Stimulated activated CD8-positive, alpha-beta memory T cell treated with anti-CD3 and anti-CD28 coated beads, Interleukin-4, amount 100 ng/mL, for 48 hours (primary cell): ENCODE data around the gene IRF2BPL.
A peak's percentile ranks its signal among the peaks of the same experiment; 100 is the strongest.
"Not testable (repeated sequence)": the region's sequence is repeated elsewhere in the genome, so short reads cannot be mapped to it uniquely, and the experiment has no call there.

Source experiments
- DNase-seq: peaks from one replicate; pipeline ENCODE4 v3.0.0-alpha.2; 2020

Gene IRF2BPL

DNA sequence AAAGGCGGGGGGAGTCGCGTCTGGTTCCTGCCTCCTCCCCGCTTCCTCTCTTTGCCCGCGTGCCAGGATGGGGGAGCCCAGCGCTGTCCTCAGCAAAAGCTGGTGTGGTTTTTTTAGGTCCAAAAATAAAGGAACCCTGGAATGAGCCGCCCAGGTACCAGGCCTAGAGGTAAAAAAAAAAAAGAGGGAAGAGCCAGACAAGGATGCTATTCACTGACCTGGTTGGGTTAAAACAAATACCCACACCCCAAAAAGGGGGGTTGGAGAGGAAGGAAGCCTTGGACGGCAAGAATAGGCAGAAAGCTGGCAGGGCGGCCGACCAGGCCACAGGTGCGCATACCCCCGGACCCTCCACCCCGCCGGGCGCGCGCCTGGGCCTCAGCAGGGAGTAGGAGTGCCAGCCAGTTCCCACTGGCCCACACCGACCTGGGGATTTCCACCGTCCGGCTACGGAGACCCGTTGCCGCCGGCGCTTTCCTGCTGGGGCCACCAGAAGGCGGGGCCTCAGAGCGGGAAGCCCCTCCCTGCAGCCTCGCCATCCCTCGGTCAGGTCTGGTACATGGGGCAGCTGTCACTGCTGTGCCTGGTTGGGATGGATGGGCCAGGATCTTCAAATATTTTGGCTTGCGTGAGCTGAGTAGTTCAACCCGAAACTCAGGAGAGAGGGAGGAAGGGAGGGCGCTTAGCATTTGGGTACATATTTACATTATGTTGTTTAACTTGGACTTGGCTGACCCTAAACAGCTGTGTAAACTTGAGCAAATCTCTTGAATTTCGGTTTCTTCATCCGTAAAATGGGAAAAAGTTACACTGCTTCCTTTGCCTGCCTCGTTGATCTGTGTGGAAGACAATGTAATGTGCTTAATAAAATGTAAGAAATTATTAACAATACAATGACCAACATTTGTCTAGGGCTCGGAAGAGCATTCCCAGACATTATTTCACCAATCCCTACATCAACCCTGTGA is 5.4 kb upstream of the IRF2BPL start:
- peak; percentile 92 for DNase-seq

DNA sequence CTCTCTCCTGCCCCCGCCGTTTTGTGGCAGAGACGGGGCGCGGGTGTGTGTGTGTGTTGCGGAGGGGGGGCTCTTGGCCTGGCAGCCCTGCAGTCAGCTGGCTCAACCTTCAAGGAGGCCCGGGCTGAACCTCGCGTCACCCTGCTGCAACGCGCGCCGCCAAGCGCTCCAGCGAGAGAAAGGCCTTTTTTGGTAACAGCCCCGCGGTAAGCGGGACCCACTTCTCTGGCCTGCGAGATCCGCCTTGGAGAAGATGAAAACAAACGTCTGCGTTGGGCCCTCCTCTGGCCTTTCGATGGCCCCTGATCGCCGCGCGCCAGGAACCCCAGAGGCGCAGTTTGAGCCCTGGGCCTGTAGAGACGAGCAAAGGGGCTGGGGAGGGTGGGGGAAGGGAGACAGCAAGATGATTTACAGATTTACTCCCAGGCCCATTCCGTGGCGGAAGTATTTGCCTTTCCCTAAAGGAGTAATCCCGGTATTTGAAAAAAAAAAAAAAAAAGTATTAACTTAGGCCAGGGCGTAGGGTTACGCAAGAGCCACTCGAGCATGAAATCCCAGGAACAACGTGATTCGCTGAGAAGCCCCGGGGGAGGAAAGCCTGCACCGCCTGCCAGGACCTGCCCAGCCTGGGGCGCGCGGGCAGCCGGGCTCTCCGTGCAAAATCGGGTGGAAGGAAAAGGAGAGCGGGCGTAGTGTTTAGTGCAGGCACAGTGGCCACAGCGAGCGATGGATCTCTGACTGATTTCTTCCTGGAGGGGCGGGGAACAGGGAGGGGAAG is 4.5 kb upstream of the IRF2BPL start:
- peak; percentile 84 for DNase-seq

DNA sequence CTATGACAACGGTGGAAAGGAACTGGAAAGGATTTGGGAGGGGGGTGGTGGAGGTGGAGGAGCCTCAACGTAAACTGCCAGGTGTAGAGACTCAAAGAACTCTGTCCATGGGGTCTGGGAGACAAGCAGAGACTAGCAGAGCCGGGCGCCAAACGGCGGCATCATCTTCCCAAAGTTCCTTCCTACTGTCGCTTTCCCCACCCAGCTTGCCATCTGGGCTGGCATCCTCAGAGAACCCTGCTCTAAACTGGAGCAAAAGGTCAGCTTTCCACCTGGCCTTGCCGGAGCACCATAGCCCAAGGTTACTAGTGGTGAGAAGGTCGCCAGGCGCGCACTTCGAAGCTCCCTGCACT is 4.0 kb upstream of the IRF2BPL start:
- DNase-seq, result no peak

DNA sequence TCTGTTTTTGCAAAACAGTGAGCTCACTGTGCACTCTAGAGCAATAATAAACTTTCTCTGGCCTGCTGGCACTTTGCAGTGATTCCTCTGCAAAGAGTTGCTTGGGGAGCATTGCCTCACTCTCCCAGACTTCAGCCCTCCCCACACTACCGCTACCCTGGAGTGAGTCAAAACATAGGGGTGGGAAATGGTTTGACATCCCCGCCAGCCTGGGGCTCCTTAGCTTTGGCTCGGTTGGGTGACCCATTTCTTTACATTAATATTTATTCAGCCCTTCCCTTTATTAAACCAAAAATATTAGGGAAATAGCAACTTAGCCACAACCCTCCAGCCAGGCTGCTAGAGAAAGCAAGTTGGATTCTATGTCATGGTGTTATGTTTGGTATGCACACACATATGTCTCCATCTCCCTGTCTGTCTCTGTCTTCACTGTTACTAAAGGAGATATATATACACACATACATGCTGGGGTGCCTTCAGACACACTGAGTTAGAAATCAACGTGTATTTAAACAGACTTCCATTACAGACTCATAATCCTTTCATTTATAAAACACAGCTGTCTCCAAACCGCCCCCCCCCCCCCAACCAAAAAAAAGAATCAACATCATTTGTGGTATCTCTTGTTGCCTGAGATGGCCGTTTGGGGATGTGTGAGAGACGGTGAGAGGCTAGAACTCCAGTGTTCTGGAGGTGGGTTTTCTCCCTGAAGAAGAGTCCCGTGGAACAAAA is 3.4 kb upstream of the IRF2BPL start:
- no peak for DNase-seq

DNA sequence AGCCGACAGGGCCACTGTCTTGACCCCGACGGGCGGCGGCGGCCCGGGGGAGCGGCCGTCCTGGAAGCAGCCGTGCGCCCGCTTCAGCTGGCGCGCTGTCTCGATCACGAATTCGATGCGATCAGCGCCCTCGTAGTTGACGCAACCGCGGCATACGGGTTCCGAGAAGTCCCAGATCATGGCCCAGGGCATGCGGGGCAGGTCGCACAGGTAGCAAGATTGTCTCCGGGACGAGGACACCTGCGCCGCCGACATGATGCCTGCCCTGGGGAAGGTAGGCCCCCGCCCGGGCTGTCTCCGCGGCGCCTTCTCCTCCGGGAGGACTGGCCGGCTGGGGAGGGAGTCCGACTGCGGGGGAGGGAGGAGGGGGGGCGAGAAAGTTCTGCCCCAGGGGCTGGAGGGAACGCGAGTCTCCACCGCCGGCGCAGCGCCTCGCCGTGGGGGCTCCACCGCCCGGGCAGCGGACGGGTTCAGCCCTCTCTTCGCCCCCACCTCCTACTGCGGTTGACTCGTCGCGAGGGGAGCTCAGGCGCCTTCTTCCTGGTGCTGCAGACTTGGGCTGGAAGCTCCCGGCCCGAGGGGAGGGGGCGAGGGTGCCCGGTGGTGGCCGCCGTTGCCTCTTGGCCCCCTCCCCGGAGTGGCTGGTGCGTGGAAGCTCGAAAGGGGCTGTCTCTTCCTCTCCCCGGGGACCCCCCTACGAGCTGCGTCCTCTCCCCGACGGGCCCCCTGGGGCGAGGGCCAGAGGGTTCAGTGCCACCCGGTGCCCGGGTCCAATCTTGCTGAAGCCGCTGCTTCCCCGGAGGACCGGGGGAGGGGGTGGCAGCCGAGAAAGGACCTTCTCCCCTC is 747 bp downstream of the IRF2BPL start:
- peak; percentile 74 for DNase-seq

DNA sequence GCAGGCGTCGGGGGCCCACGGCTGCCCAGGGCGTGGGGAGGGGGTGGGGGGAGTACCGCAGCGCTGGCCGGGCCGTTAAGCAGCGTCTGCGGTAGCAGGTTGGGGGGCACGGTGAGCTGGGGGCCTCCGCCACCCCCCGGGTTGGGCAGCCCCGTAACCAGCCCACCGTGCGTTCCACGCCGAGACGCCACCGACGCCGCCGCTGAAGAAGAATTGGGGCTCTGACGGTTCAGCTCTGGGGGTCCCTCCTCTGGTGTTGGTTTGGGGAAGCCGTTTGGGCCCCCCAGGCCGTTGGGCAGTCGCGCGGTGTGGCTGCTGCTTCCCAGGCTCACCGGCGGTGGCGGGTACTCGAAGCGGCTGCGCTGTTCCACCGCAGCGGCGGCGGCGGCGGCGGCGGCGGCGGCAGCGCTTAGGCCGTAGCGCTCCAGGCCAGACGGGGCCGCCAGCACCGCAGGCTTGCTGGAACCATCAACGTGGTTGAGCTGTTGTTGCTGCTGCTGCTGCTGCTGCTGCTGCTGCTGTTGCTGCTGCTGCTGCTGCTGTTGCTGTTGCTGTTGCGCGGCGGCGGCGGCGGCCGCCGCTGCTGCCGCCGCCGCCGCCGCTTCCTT is 1.5 kb downstream of the IRF2BPL start:
- peak; percentile 63 for DNase-seq

DNA sequence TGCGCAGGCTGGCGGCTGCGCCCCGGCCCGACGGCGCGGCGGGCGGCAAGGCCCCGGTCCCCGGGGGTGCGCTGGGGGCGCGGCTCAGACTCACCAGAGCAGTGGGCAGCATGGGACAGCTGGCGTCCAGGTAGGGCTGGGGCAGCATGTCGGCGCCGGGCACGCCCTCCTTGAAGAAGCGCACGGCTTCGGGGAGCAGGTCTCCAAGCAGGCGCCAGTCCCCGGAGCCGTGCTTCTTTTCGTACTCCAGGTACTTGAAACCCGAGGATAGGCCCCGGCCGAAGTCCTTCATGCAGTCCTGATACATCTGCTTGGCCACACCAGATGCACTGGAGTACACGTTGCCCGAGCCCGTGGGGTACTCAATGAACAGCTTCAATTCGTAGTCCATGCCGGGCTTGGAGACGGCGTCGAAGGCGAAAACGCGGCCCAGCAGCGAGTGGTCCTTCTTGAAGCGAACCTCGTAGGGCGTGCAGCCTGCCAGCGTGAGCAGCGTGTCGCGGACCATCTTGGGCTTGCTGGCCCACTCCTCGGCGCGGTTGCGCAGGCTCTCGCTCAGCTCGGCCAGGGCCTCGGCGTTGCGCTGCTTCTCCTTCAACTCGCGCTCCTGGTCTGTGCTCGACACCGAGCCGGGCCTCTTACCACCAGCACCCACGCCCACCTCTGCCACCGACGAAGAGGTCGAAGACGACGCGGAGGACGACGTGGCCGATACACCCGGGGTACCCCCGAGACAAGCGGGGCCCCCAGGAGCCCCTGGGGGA is 2.2 kb downstream of the IRF2BPL start:
- DNase-seq, result no peak

DNA sequence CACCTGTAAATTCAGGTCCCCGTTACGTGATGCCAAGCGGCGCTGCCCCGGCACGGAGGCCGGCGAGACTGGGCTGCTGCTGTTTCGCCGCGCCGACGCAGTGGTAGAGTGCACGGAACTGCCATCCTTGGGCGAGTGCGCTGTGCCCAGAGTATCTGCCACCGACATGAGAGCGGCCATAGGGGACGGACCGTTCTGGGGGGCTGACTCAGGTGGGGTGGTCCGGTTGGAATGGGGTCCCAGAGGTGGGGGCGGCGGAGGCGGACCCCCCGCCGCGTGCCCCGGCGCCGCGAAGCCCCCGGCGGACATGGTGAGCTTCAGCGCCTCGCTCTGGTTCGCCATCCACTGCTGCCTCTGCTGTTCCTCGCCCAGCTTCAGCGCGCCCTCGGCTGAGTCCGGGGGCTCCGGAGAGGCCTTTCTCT is 2.8 kb downstream of the IRF2BPL start:
- no peak for DNase-seq

DNA sequence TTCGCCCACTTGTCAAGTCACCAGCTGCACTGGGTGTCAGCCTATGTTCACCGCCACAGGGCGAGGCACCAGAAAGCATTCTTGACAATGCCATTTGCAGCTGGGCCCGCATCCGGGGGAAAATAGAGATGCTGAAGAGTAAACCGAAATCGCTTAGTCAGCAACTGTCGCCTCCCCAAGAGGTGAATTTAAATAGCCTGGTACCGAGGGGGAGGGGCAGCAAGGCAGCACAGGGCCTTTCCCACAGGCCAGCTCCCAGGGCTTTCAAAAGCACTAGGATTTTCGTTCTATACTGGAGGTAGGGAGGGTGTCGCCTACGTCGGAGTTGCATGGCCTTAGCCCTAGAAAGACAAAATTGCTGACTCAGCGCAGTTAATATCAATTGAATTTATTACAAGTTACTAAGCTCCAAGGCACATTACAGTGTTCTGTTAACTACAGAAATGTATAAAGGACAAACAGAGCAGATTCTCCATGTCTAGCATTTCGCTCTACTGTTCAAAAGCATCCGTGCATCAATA is 4.3 kb downstream of the IRF2BPL start:
- DNase-seq, result peak; percentile 79

DNA sequence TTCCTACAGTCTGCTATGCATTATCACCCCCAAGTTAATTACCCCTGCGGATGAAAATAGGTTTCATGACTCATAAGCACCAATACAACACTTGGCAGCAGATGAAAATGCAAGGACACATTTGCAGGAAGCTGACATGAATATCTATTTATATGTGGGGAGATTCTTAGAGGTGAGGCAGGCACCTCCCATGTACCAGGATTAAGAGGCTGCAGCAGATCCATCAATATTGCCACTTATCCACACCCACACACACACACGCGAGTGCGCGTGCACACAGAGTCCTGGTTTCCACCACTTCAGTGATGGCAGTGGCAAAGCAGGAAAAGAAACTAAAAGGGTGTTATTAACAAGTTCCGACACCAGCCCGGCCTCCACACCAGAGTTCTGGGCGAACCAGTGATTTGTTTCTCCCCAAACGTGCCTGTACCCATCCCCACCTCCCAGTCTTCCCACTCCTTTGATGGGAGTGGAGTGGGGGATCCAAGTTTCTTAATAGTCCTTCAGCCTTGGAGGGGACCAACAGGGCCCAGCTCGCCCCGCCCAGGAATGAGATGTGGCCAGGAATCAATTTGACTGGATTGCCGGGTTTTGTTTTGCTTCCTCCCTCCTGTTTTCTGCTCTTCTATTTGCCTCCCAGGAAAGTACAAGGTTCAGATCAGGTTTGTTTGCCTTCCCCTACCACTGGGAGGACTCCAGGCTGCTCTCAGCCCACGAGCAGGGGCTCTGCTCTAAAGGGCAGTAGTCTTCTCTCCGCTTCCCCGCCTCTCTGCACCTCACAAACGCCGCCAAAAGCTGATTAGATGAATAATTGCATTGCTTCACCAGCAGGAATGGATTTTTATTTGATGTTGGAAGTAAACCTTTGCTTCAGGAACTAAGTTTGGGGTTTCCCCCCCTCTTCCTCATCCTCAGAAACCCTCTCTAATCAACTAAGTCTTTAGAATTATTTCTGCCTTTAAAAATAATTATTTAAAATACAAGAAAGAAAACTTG is 5.2 kb downstream of the IRF2BPL start:
- peak; percentile 70 for DNase-seq

DNA sequence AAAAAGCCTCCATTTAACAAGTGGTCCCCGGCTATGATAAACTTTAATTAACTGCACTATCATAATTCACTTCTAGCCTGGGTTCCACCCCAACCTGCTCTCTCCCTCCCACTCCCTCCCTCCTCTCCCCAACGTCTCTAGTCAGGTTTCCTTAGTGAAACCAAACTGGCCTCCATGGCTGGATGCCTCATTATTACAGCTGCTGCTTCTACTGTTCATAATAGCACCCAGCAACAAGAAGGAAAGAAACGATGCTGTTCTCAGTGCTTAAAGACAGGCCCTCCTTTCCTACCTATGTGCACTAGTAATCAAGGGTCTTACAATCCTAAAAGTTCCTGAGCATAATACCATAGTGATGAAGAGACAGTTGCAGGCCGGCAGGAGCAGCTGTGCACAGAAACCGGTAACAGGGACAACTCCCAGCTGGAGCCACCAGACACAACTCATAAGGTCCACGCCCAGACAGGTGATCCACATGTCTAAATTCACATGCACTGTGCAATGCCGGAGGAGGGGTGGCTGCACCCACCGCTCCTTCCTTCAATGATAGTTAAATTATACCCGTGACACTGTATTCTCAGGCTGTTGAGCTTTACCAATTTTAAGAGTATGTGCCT is 6.2 kb downstream of the IRF2BPL start:
- DNase-seq, result no peak

DNA sequence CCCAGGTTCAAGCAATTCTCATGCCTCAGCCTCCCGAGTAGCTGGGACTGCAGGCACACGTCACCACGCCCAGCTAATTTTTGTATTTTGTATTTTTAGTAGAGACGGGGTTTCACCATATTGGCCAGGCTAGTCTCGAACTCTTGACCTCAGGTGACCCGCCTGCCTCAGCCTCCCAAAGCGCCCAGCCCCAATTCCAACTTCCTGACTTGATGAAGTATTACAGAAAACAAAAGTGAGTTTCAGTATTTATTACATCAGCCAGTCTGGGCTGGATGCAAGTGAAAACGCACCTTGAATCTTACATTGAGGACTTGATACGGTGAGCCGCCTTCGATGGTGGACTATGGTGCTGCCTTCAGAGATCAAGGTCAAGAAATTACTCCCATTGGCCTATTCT is 7.1 kb downstream of the IRF2BPL start:
- DNase-seq, result not testable (repeated sequence)

DNA sequence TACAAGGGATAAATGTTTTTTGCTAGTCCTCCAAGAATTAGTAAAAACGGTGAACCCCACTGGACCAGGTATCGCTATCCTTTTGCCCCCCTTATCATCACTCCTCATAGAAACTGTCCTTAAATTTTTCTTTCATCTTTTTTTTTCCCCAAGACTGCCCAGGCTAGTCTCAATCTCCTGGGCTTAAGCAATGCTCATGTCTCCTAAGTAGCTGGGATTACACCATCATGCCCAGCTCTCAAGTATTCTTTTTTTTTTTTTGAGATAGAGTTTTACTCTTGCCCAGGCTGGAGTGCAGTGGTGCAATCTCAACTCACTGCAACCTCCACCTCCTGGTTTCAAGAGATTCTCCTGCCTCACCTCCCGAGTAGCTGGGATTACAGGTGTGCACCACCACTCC is 9.7 kb downstream of the IRF2BPL start:
- DNase-seq, result no peak

DNA sequence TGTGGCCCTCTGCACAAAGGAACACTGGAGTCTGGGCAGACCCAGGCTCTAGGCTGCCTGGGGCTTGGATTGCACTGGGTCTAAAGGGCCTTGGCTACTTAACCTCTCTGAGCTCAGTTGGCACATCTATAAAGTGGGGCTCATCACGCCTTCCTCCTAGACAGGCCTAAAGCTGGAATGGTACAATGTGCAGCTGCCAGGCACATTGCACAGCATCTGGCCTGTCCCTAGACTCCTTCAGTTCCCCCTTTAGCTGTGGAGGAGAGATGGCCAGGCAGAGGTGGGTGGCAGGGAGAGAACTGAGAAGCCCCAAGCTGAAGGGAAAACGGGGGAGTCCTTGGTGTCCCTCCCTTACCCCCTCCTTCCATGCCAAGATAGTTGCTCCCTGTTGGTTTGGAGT is 10.8 kb downstream of the IRF2BPL start:
- DNase-seq, result no peak

DNA sequence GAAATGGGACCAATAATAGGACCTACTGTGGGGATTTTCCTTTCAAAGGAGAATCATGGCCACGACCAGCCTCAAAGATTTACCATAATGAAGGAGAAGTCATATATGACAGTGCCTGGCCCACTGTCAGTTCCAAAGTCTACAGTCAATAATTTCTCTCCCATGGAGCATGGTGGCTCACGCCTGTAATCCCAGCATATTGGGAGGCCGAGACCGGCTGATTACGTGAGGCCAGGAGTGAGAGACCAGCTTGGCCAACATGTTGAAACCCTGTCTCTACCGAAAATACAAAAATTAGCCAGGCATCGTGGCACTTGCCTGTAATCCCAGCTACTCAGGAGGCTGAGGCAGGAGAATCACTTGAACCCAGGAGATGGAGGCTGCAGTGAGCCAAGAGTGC is 13.8 kb downstream of the IRF2BPL start:
- DNase-seq, result no peak

DNA sequence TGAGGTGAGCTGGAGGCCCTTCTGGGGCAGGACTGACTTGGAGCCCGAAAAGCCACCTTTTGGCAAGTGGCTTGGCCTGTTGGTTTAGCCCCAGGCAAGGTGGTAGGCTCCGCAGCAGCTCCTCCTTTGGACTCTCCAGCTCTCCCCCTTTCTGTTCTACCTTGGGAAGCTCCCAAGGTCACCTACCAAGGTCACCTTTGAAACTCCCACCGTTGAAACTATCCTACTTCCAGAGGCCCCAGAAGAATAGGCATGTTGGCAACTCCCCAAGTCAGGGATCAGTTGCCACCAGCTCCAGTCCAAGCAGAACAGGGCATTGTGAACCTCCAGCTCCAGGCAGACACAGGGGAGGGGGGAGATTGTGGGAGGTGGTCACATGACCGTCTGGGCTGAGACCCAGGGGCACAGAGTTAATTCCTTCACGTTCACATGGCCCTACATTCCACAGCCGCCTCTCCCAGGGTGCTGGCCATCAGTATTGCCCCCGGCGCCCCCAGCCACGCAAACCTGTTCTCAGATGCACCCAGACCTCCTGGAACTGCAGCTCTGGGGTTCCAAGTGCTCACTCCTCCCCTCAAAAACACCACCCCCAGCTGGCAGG is 14.4 kb downstream of the IRF2BPL start:
- DNase-seq, result no peak

DNA sequence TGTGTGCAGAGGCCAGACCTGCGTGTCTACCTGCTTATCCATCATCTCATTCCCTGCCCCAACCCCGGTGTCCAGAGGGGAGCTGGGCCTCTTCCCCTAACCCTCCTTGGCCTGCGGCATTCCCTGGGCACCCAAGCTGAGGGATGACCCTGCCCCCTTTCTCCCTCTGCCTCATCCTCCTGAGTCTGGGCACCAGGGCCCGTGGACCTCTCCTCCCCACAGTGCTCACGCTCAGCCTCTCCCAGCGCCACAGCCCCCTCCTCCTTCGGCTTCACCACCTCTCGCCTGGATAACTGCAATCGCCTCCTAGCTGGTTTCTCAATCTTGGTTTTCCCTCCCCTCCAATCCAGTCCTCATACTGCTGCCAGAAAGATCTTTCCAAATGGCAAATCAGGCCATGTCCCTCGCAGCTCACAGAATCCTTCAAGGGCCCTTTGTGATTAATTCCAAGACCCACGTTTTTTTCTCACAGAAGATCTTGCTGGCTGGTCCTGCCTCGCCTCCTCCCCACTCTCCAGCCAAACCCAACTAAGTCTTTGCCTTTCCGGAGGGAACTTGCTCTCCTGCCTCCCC is 16.2 kb downstream of the IRF2BPL start:
- no peak for DNase-seq

DNA sequence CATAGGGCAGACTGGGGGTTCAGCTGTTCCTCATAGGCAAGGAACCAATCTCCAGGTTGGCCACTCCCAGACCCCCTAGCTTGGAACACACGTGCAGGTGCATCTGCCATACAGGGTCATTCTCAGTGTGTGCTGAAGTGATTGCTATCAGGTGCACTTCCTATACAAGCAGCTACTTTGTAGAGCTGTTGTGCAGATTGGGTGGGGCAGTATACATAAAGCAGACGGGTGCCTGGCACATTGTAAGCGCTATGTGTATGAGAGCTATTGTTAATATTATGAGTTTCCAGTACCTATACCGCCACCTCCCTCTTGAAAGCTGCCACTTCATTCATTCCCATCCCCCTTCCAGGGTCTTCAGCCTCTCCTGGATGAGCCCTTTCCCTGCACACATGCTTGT is 17.3 kb downstream of the IRF2BPL start:
- DNase-seq, result no peak
